ENCODE data around the gene PLPP7.

The PLPP7 gene

DNA sequence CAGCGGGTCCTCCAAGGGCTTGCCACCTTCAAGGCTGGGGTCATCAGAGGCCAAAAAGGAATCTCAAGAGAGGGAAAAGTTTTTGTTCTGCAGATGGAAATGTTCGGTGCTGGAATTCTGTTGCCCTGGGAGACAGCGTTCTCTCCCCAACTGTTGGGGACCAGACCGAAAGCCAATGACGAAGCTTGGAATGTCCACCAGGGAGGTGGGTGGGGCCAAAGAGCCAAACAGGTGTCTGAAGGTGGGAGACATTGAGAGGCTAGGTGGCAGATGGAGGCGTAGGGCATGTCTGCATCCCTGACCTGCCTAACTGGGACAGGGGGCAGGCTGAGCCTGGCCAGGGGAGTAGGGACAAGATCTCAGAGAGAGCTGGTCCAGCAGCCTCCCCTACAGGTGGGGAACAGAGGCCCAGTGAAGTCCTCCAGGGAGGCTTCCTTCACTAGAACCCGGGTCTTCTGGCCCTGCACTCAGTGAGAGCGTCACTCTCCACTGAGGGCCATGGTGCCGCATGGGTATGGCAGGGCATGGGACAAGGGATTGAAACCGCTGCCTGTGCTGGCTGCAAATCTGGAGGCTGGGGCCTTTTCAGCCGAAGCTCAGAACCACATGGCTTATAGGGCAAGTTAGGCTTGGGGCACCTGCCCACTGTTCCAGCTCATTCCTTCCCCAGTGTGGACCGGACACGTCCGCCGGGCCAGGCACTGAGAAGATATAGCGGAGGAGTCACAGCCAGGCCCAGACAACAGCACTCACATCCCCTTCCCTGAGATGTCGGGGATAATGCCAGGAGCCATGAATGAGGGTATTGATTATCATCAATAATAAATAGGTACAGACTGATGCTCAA, 8.2 kb upstream of the PLPP7 start:
- no peak for DNase-seq (ENCODE audit: low read depth in 2 of 2)

GRCh38 chr9:131282175-131282574, 7.3 kb upstream of the PLPP7 start:
- no peak for DNase-seq (ENCODE audit: low read depth in 2 of 2)

DNA sequence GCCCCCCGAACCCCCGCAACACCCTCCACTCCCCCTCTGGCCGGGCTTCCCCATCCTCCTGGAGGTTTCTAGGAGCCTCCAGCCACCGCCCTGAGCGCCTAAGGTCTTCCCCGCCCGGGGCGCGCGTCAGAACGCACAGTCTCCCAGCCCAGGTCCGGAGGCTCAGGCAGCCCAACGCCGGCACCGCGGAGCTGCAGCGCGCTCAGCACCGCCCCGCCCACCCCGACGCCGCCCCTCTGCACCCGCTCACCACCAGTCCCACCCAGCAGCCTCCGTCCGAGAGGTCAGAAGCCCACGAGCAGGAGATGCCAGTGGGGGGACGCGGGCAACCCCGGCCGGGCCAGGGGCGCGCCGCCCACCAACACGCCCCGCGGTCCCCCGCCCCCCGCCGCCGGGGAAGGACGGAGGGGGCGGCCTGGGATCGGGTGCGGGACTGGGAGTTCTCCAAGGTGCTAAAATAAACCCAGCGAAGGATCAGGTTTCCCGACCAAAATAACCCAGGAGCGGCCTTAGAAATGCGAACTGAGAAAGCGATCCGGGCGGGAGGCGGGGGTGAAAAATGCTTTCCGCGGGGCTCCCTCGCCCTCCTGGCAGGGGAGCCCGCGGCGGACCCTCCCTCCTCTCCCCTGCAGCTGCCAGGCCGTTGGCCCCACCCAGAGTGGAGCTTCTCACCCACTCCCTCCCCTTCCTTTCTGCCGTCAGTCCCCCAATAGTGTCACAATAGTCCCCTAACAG, 6.7 kb upstream of the PLPP7 start:
- DNase-seq (ENCODE audit: low read depth in 2 of 2), result no peak

DNA sequence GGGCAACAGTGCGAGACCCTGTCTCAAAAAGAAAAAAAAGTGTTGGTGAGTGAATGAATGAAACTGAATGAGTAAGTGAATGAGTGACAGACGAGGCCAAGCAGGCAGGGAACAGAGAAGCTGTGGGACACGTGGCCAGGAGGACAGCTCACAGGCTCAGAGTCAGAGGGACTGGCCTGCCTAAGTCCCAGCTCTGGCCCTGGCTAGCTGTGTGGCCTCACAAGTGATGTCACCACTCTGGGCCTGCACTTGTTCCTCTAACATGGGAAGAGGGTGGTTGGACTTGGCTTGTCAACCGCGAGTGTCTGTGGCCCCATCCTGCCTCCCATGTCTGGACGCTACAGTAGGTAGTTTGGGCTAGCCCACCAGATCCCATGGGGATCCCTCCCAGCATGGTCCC, 4.7 kb upstream of the PLPP7 start:
- no peak for DNase-seq (ENCODE audit: low read depth in 2 of 2)

DNA sequence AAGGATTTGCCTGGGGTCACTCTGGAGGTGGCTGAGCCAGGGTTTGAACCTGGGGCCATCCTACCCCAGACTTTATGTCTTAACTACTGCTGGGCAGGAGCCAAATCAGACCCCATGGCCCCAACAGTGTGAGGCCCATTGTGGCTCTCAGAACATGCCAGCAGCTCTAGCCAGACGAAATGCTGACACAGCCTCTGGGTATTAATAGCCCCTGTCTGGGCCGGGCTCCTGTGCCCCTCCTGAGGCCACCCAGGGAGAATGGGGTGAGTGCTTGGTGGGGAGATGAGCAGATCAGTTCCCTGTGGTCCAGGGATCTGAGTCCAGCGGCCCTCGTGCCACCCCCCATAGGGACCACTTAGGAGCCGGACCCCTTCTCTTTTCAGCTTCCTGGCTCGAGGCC, 2.2 kb upstream of the PLPP7 start:
- no peak for DNase-seq (ENCODE audit: low read depth in 2 of 2)

DNA sequence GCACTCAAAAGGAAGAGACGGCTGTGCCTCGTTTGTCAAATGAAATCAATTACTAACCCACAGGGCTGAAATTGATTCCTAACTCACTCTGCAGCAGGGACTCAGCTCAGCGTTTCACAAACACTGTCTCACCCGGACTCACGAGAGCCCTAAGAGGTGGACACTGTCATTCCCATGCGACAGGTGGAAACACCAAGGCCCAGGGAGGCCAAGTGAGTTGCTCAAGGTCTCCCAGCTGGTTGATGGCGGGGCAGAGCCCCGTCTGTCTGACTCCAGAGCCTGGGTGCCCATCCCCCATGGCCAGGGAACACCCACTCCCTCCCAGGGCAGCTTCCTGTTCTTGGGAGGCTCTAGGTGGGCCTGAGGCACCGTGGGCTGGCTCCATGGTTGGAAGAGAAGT, 1.3 kb upstream of the PLPP7 start:
- DNase-seq (ENCODE audit: low read depth in 2 of 2), result no peak

- no peak for DNase-seq (ENCODE audit: low read depth in 2 of 2)
These were observed 678 bp downstream of the PLPP7 start for GRCh38 chr9:131290036-131290766.

DNA sequence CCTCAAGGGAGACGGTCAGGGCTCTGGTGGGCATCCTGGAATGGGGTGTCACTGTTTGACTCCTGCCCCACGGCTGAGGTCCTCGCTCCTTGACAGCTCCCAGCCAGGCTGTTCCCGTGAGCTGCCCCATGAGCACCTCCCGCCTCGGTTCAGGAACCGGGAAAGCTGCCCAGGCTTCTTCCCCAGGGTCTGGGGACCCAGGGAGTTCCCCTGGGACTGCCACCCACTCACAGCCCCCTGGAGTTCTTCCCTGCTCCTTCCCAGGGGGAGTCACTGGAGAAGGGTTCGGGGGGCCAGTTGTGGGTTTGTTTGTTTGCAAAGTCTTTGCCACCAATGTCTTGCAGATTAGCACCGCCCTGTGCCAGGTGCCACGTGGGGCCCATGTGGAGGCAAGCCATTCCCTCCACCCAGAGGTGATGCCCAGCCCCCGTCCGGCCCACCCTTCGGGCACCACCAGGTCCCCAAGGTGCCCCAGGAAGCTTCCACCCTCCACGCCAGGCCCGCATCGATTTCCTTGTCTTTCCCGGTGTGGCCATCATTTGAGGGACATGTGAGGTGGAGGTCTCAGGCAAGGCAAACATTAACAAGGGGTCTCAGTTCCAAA, 1.3 kb downstream of the PLPP7 start:
- no peak for DNase-seq (ENCODE audit: low read depth in 2 of 2)

DNA sequence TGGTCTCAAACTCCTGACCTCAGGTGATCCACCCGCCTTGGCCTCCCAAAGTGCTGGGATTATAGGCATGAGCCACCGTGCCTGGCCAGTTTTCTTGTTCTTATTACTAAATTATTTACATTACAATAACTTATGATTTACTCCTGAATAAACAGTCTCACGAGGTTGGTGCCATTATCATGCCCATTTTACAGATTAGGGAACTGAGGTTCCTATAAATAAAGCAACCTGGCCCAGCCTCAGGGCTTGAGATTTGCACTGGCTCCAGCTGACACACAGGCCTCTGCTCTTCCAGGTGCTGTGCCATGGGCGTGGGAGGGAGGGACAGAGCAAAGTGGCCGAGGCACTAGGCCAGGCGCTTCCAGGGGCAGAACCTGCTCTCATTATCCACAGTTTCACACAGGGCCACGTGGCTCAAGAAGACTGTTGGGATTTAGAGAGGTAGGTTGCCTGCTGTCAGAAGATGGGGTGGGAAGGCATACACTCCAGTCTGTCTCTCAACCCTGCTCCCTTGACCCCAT, 2.3 kb downstream of the PLPP7 start:
- DNase-seq (ENCODE audit: low read depth in 2 of 2), result no peak

- DNase-seq (ENCODE audit: low read depth in 2 of 2), result no peak
These were observed 3.4 kb downstream of the PLPP7 start for GRCh38 chr9:131292937-131293336.

GRCh38 chr9:131296460-131296859, 6.9 kb downstream of the PLPP7 start:
- no peak for DNase-seq (ENCODE audit: low read depth in 2 of 2)

DNA sequence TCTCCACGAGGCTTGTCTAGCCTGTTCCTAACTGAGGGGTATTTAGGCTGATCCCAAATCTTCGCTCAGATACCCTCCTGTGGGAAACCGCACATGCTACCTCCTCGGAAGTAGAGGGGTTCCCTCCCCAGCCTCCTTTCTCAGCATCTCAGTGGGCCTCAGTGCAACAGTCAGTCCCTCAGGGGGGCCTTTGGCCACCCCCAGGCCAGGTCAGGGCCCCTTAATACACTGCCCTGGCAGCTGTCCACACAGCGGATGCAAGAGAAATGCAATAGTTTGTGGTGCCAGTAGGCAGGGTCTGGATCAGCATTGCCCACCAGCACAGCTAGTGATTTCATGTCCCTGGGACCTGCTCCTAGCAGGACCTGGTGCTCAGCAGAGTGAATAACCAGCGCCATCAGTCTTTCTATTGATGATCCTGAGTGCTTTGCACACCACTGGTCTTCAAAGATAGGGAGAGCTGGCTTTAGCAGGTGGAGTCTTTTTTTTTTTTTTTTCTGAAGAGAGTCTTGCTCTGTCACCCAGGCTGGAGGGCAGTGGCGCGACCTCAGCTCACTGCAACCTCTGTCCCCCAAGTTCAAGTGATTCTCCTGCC, 7.5 kb downstream of the PLPP7 start:
- no peak for DNase-seq (ENCODE audit: low read depth in 2 of 2)

DNA sequence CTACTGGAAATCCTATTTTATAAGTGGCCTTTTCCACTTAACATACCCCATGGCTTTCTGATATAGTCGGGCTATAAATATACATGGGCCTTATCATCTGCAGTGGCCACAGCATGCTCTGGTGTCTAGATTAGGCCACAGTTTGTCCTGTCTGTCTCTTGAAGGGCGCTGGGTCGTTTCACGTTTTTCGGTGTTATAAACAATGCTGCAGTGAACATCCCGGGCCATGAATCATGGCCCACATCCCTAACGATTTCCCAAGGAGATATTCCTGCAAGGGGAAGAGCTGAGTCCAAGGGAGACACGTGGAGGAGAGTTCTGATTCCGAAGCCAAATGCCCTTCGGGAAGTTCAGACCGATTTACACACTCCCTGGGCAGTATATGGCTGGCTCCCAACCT, 8.4 kb downstream of the PLPP7 start:
- no peak for DNase-seq (ENCODE audit: low read depth in 2 of 2)

GRCh38 chr9:131298341-131298740, 8.8 kb downstream of the PLPP7 start:
- DNase-seq (ENCODE audit: low read depth in 2 of 2), result no peak

- DNase-seq (ENCODE audit: low read depth in 2 of 2), result no peak
These were observed 9.3 kb downstream of the PLPP7 start for GRCh38 chr9:131298816-131299215.

GRCh38 chr9:131299346-131299960, 9.9 kb downstream of the PLPP7 start:
- DNase-seq (ENCODE audit: low read depth in 2 of 2), result no peak

DNA sequence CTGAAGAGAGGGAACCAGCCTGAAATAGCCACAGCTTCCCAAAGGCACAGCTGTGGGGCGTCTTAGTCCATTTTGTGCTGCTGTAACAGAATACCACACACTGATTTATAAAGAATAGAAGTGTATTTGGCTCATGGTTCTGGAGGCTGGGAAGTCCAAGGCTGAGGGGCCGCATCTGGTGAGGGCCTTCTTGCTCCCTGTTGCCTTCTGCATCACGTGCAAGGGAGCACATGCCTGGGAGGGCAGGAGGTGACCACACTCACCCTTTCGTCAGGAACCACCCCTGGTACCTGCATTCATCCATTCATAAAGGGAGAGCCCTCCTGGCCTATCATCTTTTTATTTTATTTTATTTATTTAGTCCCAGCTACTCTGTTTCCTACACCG, 10.4 kb downstream of the PLPP7 start:
- no peak for DNase-seq (ENCODE audit: low read depth in 2 of 2)

DNA sequence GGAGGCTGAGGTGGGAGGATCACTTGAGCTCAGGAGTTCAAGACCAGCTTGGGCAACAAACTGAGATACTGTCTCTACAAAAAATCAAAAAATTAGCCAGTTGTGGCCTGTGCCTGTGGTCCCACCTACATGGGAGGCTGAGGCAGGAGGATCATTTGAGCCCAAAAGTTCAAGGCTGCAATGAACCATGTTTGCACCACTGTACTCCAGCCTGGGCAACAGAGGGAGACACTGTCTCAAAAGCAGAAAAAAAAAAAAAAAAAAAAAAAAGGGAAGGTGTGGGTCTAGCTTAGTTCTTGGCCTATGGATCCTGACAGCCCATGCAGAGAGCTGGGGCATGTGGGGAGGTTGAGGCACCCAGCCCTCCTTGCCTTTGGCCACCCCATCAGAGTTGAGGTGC, 10.9 kb downstream of the PLPP7 start:
- DNase-seq (ENCODE audit: low read depth in 2 of 2), result no peak

DNA sequence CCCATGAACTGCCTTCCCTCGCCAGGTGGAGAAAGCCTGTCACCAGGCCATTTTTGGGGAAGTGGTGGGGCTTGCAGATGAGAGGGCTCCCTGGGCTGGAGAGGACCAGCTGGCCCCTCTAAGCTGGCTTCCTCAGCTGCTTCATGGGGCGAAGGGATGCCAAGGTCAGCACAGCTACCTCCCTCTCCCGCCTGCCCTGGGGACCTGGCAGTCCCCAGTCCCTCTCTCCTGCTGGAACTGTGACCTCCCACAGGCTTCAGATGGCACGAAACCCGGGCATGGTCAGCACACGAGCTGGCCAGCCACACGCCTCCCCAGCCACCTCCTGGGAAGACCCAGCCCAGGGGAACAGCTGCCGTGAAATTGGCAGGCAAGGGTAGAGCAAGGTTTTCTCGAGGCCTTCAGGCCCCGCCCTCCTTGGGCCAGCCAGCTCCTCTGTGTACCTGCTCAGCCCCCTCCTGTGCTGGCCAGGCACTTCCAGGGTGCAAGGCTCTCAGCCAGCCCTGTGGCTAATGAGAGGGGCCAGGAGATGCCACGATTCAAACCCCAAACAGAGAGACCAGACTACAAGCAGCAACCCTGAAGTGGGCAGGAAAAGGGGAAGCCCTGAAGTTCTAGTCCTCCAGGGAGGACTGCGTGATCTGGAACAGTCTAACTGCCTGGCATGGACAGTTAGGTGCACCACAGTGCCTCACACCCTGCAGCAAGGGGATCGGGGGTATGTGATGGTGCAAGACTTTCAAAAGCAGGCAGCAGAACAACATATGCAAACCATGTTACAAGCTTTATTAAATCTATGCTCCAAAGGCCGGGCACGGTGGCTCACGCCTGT, 12.9 kb downstream of the PLPP7 start:
- DNase-seq (ENCODE audit: low read depth in 2 of 2), result no peak
